HFFc6 (cell line): ENCODE results near the gene STK40. TPM values are rescaled to one million over a fixed set of nuclear protein-coding genes. Genes with fewer than 3 reads are reported as not detected.

Experiments used
- DNase-seq: peaks from one replicate; pipeline ENCODE4 v3.0.0-alpha.2; 2018
- H3K27ac Mint-ChIP-seq: 2 replicates; pipeline ENCODE4 v1.8.0; 2020; ENCODE audit warnings: mild to moderate bottlenecking, mixed read lengths
- H3K27me3 Mint-ChIP-seq: 2 replicates; pipeline ENCODE4 v1.8.0; 2021; ENCODE audit warnings: mild to moderate bottlenecking, moderate library complexity, mixed read lengths; ENCODE audit not compliant: insufficient read depth
- H3K36me3 Mint-ChIP-seq: 2 replicates; pipeline ENCODE4 v1.8.0; 2021; ENCODE audit warnings: low read depth, mixed read lengths
- H3K4me1 Mint-ChIP-seq: 2 replicates; pipeline ENCODE4 v1.8.0; 2020; ENCODE audit warnings: low read depth, mixed read lengths
- H3K4me3 Mint-ChIP-seq: 2 replicates; pipeline ENCODE4 v1.8.0; 2020; ENCODE audit warnings: mild to moderate bottlenecking, moderate library complexity, mixed read lengths
- H3K9me3 Mint-ChIP-seq: 2 replicates; pipeline ENCODE4 v1.8.0; 2020; ENCODE audit warnings: mild to moderate bottlenecking, mixed read lengths
- total RNA-seq, 6 experiments: library from RNA; stranded (reverse); fragmentation: NEBNext Ultra II Directional; extraction: Animal tissue kit (Norgen Biotek cat#: 25700); gene quantifications; 2 replicates in 1 of 6; 3 replicates in 5 of 6; pipeline ENCODE4 v1.2.3, GENCODE V29; 2021
- TF ChIP-seq, protein P1 (sequence below): fragments of 200-600 bp; sonication (generic); IDR thresholded peaks from 2 replicates; pipeline ENCODE4 v1.5.0; 2021; ENCODE audit warnings: antibody characterized with exemption, mild to moderate bottlenecking

Gene STK40
- total RNA-seq, 6 experiments from 2014 or later = 24.1 to 26.5 (median 25.1) TPM

DNA sequence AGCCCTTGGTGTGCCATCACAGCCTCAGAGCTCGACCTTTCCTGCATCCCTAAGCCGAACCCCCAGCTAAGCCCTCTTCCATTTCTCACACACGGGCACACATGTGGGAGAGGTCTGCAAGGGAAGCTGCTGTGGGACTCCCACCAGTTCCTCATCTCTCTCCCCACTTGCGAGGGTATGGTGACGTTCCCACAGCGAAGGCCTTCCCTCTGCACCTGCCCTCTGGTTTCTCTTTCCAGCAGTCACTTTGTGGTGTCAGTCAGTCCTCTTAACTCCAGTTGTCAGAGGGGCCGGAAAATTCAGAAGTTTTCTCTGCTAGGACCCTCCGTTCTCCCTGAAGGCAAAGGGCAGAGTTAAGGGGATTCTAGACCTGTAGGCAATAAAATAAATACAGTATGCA is 5.5 kb upstream of the STK40 start:
- Mint-ChIP-seq H3K4me1 (peaks cover 33% of the 10 kb centered on the region), H3K27me3 (no peaks in the 10 kb centered on the region; the same call in 1 of the 2 replicates), H3K4me3 (no peak overlapping the region), H3K36me3 (peaks cover 13% of the 10 kb centered on the region), H3K9me3 (no peaks in the 10 kb centered on the region), H3K27ac (no peak overlapping the region)
- TF ChIP-seq, protein P1, sequence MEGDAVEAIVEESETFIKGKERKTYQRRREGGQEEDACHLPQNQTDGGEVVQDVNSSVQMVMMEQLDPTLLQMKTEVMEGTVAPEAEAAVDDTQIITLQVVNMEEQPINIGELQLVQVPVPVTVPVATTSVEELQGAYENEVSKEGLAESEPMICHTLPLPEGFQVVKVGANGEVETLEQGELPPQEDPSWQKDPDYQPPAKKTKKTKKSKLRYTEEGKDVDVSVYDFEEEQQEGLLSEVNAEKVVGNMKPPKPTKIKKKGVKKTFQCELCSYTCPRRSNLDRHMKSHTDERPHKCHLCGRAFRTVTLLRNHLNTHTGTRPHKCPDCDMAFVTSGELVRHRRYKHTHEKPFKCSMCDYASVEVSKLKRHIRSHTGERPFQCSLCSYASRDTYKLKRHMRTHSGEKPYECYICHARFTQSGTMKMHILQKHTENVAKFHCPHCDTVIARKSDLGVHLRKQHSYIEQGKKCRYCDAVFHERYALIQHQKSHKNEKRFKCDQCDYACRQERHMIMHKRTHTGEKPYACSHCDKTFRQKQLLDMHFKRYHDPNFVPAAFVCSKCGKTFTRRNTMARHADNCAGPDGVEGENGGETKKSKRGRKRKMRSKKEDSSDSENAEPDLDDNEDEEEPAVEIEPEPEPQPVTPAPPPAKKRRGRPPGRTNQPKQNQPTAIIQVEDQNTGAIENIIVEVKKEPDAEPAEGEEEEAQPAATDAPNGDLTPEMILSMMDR = no peak
- DNase-seq = no peak

DNA sequence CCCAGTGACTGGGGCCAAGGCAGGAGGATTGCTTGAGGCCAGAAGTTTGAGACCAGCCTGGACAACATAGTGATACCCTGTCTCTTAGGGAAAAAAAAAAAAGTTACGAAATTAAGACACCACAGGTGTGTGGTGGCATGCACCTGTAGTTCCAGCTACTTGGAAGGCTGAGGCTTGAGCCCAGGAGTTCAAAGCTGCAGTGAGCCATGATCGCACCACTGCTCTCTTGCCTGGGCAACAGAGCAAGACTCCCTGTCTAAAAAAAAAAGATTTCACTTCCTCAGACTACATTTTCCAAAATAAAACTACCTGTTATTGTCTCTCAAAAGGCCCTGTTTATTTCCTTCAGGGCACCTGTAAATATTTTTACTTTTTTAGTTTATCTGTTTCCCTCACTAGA is 4.7 kb upstream of the STK40 start:
- H3K9me3 Mint-ChIP-seq = no peaks in the 10 kb centered on the region
- H3K27me3 Mint-ChIP-seq = no peaks in the 10 kb centered on the region; the same call in 1 of the 2 replicates
- TF ChIP-seq, protein P1 = no peak
- H3K4me1 Mint-ChIP-seq = peaks cover 29% of the 10 kb centered on the region
- H3K4me3 Mint-ChIP-seq = no peak overlapping the region
- peaks cover 13% of the 10 kb centered on the region for H3K36me3 Mint-ChIP-seq
- no peak for DNase-seq
- H3K27ac Mint-ChIP-seq = no peak overlapping the region

DNA sequence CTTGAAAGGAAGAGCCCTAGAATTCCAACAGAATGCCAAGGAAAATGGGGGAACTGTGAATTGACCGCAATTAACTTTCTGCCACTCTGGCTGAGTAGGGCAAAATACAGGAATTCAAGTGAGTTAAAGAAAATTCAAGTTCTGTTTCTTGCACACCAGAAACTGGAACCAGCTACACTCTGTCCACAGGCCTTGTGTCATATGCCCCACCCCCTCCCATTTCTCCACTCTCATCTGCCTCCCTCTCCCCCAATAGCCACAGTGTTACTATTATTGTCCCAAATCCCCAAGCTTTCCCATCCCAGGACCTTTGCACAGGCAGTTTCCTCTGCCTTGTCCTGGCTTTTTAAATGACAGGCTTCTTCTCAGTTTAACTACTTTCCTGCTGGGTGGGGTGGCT is 4.3 kb upstream of the STK40 start:
- H3K36me3 Mint-ChIP-seq = peaks cover 14% of the 10 kb centered on the region

DNA sequence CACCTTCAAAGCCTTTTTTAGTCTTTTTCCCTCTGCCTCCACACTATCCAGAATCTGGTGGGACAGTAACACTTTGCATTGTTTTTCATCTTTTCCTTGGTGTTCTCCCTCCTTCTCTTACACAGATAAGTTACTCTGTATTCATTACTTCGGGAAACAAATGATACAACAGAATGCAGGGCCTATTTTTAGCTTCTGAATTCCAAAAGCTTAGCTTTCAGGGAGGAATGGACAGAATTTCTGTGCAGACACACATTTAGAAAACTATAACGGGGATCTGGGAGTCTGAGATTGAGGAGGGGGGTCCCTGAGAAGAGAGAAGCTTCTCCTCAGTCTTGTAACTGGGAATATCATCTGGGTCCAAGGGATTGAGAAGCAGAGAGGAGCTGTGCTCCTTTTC is 3.5 kb upstream of the STK40 start:
- peaks cover 37% of the 10 kb centered on the region for H3K4me1 Mint-ChIP-seq
- H3K36me3 Mint-ChIP-seq = peaks cover 21% of the 10 kb centered on the region
- no peak for DNase-seq
- no peak overlapping the region; the same call in 1 of the 2 replicates for H3K4me3 Mint-ChIP-seq
- H3K27me3 Mint-ChIP-seq = peaks cover 5% of the 10 kb centered on the region; the same call in 1 of the 2 replicates
- H3K9me3 Mint-ChIP-seq = no peaks in the 10 kb centered on the region
- peak overlapping the region; percentile 84 for H3K27ac Mint-ChIP-seq
- TF ChIP-seq, protein P1 = no peak

More for the DNA sequence above, 4.3 kb upstream of the STK40 start:
- Mint-ChIP-seq H3K4me1 (peaks cover 29% of the 10 kb centered on the region), H3K27ac (peak overlapping the region; percentile 84), H3K9me3 (no peaks in the 10 kb centered on the region), H3K4me3 (no peak overlapping the region), H3K27me3 (peaks cover 2% of the 10 kb centered on the region; the same call in 1 of the 2 replicates)
- TF ChIP-seq, protein P1 = no peak
- no peak for DNase-seq

DNA sequence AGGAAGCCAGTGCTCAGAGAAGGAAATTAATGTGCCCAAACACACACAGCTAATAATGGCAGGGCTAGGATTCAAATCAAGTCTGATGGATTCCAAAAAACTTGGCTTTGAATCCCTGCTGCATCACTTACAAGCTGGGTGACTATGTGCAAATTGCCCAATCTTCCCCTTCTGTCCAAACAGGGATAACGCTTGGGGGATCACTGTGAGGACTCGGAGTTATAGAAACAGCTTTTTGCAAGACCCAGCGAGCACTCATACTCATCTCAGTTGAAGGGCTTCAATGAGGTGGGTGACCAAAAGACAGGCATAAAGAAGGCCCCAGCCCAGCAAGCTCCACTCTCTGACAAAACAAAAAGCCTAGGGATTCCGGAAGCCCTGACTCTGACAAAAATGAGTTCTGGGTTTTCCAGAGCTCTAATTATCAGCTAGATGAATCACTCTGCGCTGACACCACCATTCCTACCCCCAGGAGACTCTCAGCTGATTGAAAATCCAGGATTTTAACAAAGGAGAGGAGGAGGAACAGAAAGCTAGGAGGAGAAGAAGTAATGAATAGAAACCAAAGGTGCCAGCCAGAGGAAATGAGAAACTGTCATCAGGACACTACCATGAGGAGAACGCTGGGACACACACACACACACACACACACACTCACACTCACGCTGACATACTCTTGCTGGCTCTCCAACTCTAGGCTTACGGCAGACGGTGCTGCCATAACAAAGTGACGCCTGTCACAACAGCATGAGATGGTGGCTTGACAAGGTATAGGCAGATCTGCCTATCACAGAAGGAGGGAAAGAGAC is 1.6 kb upstream of the STK40 start:
- TF ChIP-seq, protein P1 = no peak
- peak; percentile 75 for DNase-seq
- Mint-ChIP-seq H3K4me3 (peak overlapping the region; percentile 93), H3K27me3 (peaks cover 7% of the 10 kb centered on the region), H3K36me3 (peaks cover 22% of the 10 kb centered on the region), H3K9me3 (no peaks in the 10 kb centered on the region), H3K27ac (peak overlapping the region; percentile 100), H3K4me1 (peaks cover 51% of the 10 kb centered on the region)
